ENCODE data around the gene MTRF1.

DNA sequence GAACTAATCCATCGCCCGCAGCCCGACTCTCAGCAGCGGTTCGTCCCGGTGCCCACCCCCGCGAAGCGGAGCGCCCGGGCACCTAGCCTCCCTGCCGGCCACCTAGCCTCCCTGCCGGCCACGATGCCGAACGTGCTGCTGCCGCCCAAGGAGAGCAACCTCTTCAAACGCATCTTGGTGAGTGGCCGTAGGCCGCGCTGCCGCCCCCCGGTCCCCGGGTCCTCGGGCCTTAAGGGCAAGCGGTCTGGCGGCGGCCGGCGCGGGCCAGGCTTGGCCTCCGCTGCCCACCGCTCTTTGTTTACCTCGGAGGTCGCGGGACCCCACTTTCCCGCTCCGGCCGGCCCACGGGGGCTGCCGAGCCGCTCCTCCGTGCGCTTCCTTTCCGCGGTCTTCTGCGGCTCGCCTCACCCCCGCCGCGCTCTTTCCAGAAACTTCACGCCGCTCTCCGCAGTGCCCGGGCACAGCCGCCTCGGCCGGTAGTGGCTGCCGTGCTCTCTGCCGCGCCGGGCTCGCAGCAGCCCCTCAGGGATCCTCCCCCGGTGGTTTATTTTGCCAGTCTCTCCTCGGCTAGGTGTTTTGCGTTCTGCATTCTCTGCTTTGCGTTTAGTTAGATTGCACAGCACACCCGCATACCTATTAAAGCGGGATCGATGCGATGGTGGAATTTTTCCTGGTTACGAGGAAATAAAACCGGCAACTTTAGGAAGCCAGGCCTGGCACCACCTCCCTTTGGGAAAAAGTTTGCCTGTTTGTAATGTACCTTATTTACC lies 48.2 kb upstream of the MTRF1 start:
- TF ChIP-seq GATA3 (IDR thresholded peaks at IDR 0.05; ENCODE audit: low read depth, low read length) (no peak), GATA2 (IDR thresholded peaks at IDR 0.05; ENCODE audit: low read depth, low read length) (no peak)
